ENCODE measurements around the gene INAVA. TPM values are rescaled to one million over a fixed set of nuclear protein-coding genes. Genes with fewer than 3 reads are reported as not detected.

INAVA gene
- polyA plus RNA-seq, 2 of the 4 experiments (the other 2 are of a cell fraction) = 40.0 to 43.7 TPM

GRCh38 chr1:200895801-200896530 is 1.3 kb downstream of the INAVA start (continued):
- TF ChIP-seq HMGXB4 (CRISPR knock-in tag; IDR thresholded peaks at IDR 0.05; ENCODE audit: borderline replicate concordance) (no peak), FOSL2 (IDR thresholded peaks at IDR 0.05) (no peak), FOSL2 (CRISPR knock-in tag; IDR thresholded peaks at IDR 0.05) (peak; percentile 24; the same call in 1 of the 2 replicates), EHF (CRISPR knock-in tag; IDR thresholded peaks at IDR 0.05) (no peak), HOXB5 (CRISPR knock-in tag; IDR thresholded peaks at IDR 0.05) (0 out of 2 replicates have a peak, but pooled peaks have one; percentile 17), POLR2A (IDR thresholded peaks at IDR 0.05; ENCODE audit: low read length) (peak; percentile 32; the same call in 1 of the 2 replicates)

- ChIA-PET CTCF (interaction anchor here (0.6 to 3.5 kb wide), 6 partner anchors 8 to 750 kb away, joined by 3 to 22 read pairs (median 4); no protein-coding TSS in a partner anchor), POLR2A (interaction anchor here (0.6 to 4.5 kb wide), 10 partner anchors 8 to 274 kb away, joined by 3 to 58 read pairs (median 5); partner anchors contain the start of gene DDX59)
- DNase-seq (ENCODE audit: low read depth in 1 of 2, low spot score in 1 of 2) (peak; percentile 93 to 98), ATAC-seq (peak; percentile 73 to 78), FAIRE-seq (peak; percentile 96)
- WGBS (ENCODE audit: missing lambda C conversion rate) = 3% methylated on average over 10 of the region's 10 CpGs
- Histone ChIP-seq H3K4me3 (peak overlapping the region; percentile 68), H3K27ac (peak overlapping the region; percentile 100), H3K4me2 (peak overlapping the region; percentile 94), H3K4me1 (peaks cover 77% of the 10 kb centered on the region), H3K9me3 (no peaks in the 10 kb centered on the region)
- TF ChIP-seq HEYL (CRISPR knock-in tag; IDR thresholded peaks at IDR 0.05) = no peak
- TF ChIP-seq RARB (CRISPR knock-in tag; IDR thresholded peaks at IDR 0.05) = no peak
- no peak for TF ChIP-seq RCOR1 (IDR thresholded peaks at IDR 0.05; ENCODE audit: low read depth, low read length)
- TF ChIP-seq FOXS1 (CRISPR knock-in tag; IDR thresholded peaks at IDR 0.05) = peak; percentile 19; the same call in 1 of the 2 replicates
- TF ChIP-seq FOSB (CRISPR knock-in tag; IDR thresholded peaks at IDR 0.05) = peak; percentile 65; the same call in 1 of the 2 replicates
- TF ChIP-seq MYC (IDR thresholded peaks at IDR 0.05; ENCODE audit: borderline replicate concordance, low read length) = no peak; the same call in 1 of the 2 replicates
- TF ChIP-seq HOXB13 (CRISPR knock-in tag; IDR thresholded peaks at IDR 0.05; ENCODE audit: low read depth) = 0 out of 2 replicates have a peak, but pooled peaks have one; percentile 23
- peak; percentile 95 to 99 for TF ChIP-seq CEBPB (IDR thresholded peaks at IDR 0.05)
- no peak for TF ChIP-seq RNF2 (IDR thresholded peaks at IDR 0.05; ENCODE audit: borderline replicate concordance, low read depth)
- peak; percentile 80 for TF ChIP-seq FOSL2 (IDR thresholded peaks at IDR 0.05)
- peak; percentile 94 for TF ChIP-seq FOSL2 (CRISPR knock-in tag; IDR thresholded peaks at IDR 0.05)
- TF ChIP-seq USF2 (IDR thresholded peaks at IDR 0.05) = no peak
- peak in 1 of 2 experiments; percentile 41; a peak in 1 of 5 replicates for TF ChIP-seq RAD21 (conservative IDR thresholded peaks at IDR 0.05 in 1 of 2, IDR thresholded peaks at IDR 0.05 in 1 of 2)
- no peak for TF ChIP-seq HOXB5 (CRISPR knock-in tag; IDR thresholded peaks at IDR 0.05)
- no peak for TF ChIP-seq EHMT2 (IDR thresholded peaks at IDR 0.05; ENCODE audit: low read depth)
- TF ChIP-seq EHF (CRISPR knock-in tag; IDR thresholded peaks at IDR 0.05) = no peak
- 0 out of 2 replicates have a peak, but pooled peaks have one; percentile 52 for TF ChIP-seq PBX3 (IDR thresholded peaks at IDR 0.05)
- TF ChIP-seq ATOH8 (CRISPR knock-in tag; IDR thresholded peaks at IDR 0.05; ENCODE audit: low read depth) = 0 out of 2 replicates have a peak, but pooled peaks have one; percentile 64
- peak; percentile 83 for TF ChIP-seq GATA3 (IDR thresholded peaks at IDR 0.05; ENCODE audit: borderline replicate concordance)
- no peak for TF ChIP-seq KDM1A (IDR thresholded peaks at IDR 0.05; ENCODE audit: low read depth)
- 0 out of 2 replicates have a peak, but pooled peaks have one; percentile 21 for TF ChIP-seq ESRRA (IDR thresholded peaks at IDR 0.05; ENCODE audit: borderline replicate concordance, low read length)
- no peak for TF ChIP-seq TFCP2L1 (CRISPR knock-in tag; IDR thresholded peaks at IDR 0.05)
- peak; percentile 40; the same call in 1 of the 3 replicates for TF ChIP-seq SMC3 (IDR thresholded peaks at IDR 0.05)
- peak; percentile 86 to 91; a peak in 3 of 5 replicates for TF ChIP-seq EP300 (IDR thresholded peaks at IDR 0.05)
- no peak for TF ChIP-seq CHD2 (IDR thresholded peaks at IDR 0.05; ENCODE audit: low read length, partially characterized antibody)
- TF ChIP-seq JUN (IDR thresholded peaks at IDR 0.05) = peak; percentile 89 to 94
- no peak for TF ChIP-seq CTCF (IDR thresholded peaks at IDR 0.05)
- no peak for TF ChIP-seq TP53 (CRISPR knock-in tag; IDR thresholded peaks at IDR 0.05)
- peak; percentile 72 for TF ChIP-seq JUNB (IDR thresholded peaks at IDR 0.05)
These were observed 2.0 kb downstream of the INAVA start for GRCh38 chr1:200896531-200897196.
